Left renal cortex interstitium (tissue), 4 donors: ENCODE measurements around the gene EMC9. TPM values are rescaled to one million over a fixed set of nuclear protein-coding genes. Genes with fewer than 3 reads are reported as not detected.

Experiments used
- DNase-seq, 4 donors: peaks; one replicate each; pipeline ENCODE4 v3.0.0-alpha.2; 2013; ENCODE audit warnings: low read depth in 4 of 4, low spot score in 2 of 4, missing footprints in 1 of 4
- polyA plus RNA-seq, 4 donors: library from polyadenylated mRNA; unstranded; fragments of 120-200 nt; gene quantifications; one replicate each; pipeline ENCODE4 v1.2.1, GENCODE V29; 2013; ENCODE audit not compliant: insufficient read length in 4 of 4

The EMC9 gene
- polyA plus RNA-seq, 4 donors, result 12.3 to 29.3 (median 22.3) TPM

DNA sequence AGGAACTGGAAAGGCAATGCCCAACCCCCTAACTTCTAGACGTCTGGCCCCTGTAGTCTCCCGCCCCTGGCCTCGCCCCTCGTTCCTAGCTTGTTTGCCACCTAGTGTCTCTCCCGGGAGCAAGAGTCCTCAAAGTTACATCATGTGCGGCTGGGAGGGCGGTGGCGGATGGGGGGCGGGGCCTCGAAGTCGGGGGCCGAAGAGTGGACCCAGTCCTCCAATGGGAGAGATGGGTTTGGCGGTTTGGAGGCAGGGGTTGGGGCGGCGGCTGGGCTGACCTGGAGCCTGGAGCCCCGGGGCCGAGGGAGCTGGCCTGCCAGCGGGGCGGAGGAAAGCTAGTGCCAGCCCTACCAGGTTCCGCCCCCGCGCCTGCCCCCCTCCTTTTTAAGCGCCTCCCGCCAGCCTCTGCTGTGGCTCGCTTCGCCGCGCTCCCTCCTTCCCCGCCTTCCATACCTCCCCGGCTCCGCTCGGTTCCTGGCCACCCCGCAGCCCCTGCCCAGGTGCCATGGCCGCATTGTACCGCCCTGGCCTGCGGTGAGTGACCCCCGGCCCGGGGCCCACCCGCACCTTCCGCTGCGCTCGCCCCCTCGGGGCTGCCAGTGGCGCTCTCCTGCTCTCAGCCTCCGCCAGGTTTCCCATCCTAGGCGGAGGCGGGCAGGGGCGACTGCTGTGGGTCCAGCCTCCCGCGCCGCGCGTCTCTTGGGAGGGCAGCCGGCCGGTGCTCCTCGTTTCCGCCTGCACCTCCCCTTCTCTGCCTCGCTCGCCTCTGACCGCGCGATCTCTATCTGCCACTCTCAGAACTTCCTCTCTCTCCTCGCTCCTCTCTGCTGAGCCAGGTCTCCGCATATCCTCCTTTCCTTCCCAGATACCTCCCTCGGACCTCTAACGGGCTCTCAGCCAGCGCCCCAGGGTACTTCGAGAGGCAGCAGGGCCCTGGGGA, 47.2 kb downstream of the EMC9 start, which contains the start of gene PCK2:
PCK2 (plus strand) TSS at position 411 of the 940 bp plus-strand sequence; CDS start at position 506, 95 bp downstream.
- no peak for DNase-seq

GRCh38 chr14:24093207-24093900, 48.0 kb downstream of the EMC9 start:
- no peak for DNase-seq

- DNase-seq, result no peak
Measured at GRCh38 chr14:24092505-24093206, 48.7 kb downstream of the EMC9 start.

- no peak for DNase-seq
Measured at GRCh38 chr14:24092110-24092504, 49.3 kb downstream of the EMC9 start.

GRCh38 chr14:24089890-24090289, 51.5 kb downstream of the EMC9 start:
- no peak for DNase-seq

Other genes with a start within 250 kb of the EMC9 start
- 10 to 100 TPM; 47.4 to 60.4 (median 56.5) TPM for gene DHRS4, start 187.8 kb downstream of the EMC9 start, polyA plus RNA-seq
- gene DHRS4L2, start 152.7 kb downstream of the EMC9 start, polyA plus RNA-seq, result 10 to 100 TPM; 28.4 to 43.5 (median 36.9) TPM
- gene CARMIL3, start 89.6 kb downstream of the EMC9 start, polyA plus RNA-seq, result 1 to 10 TPM; 1.3 to 2.4 (median 1.7) TPM
- gene CPNE6, start 70.0 kb downstream of the EMC9 start, polyA plus RNA-seq, result under 1 TPM in 1 of 4 donors, not detected in 3; 0.11 TPM
- 10 to 100 TPM; 28.6 to 35.6 (median 30.8) TPM for gene PCK2, start 47.3 kb downstream of the EMC9 start, polyA plus RNA-seq
- 10 to 100 TPM; 77.2 to 88.6 (median 83.0) TPM for gene DCAF11, start 26.8 kb downstream of the EMC9 start, polyA plus RNA-seq
- gene NRL, start 26.6 kb downstream of the EMC9 start, polyA plus RNA-seq, result 1 to 10 TPM; 2.2 to 5.2 (median 3.0) TPM
- gene FITM1, start 10.9 kb downstream of the EMC9 start, polyA plus RNA-seq, result 1 to 10 TPM in 3 of 4 donors, under 1 TPM in 1; 0.48 to 2.2 (median 1.3) TPM
- gene PSME1, start 5.4 kb downstream of the EMC9 start, polyA plus RNA-seq, result 100 to 1,000 TPM; 185 to 235 (median 203) TPM
- gene PSME2, start 5.0 kb upstream of the EMC9 start, polyA plus RNA-seq, result 100 to 1,000 TPM; 150 to 177 (median 159) TPM
- 10 to 100 TPM; 43.6 to 60.2 (median 57.7) TPM for gene RNF31, start 5.9 kb upstream of the EMC9 start, polyA plus RNA-seq
- gene IRF9, start 19.7 kb upstream of the EMC9 start, polyA plus RNA-seq, result 10 to 100 TPM; 52.3 to 68.0 (median 59.7) TPM
- 10 to 100 TPM; 46.0 to 93.7 (median 68.0) TPM for gene REC8, start 30.5 kb upstream of the EMC9 start, polyA plus RNA-seq
- gene IPO4, start 47.2 kb upstream of the EMC9 start, polyA plus RNA-seq, result 10 to 100 TPM; 32.7 to 40.9 (median 37.0) TPM
- 10 to 100 TPM; 31.9 to 52.0 (median 43.9) TPM for gene TM9SF1, start 53.9 kb upstream of the EMC9 start, polyA plus RNA-seq
- gene TSSK4, start 64.1 kb upstream of the EMC9 start, polyA plus RNA-seq, result 10 to 100 TPM in 2 of 4 donors, 1 to 10 TPM in 2; 3.1 to 13.9 (median 7.2) TPM
- 10 to 100 TPM; 43.3 to 76.6 (median 53.2) TPM for gene CHMP4A, start 71.9 kb upstream of the EMC9 start, polyA plus RNA-seq
- 10 to 100 TPM; 10.2 to 18.0 (median 12.1) TPM for gene MDP1, start 74.5 kb upstream of the EMC9 start, polyA plus RNA-seq
- 100 to 1,000 TPM; 206 to 248 (median 222) TPM for gene NEDD8, start 90.8 kb upstream of the EMC9 start, polyA plus RNA-seq
- 100 to 1,000 TPM; 106 to 121 (median 117) TPM for gene GMPR2, start 91.3 kb upstream of the EMC9 start, polyA plus RNA-seq
- 10 to 100 TPM; 54.2 to 64.5 (median 57.8) TPM for gene TINF2, start 101.0 kb upstream of the EMC9 start, polyA plus RNA-seq
- 1 to 10 TPM in 3 of 4 donors, under 1 TPM in 1; 0.92 to 4.5 (median 2.5) TPM for gene TGM1, start 121.6 kb upstream of the EMC9 start, polyA plus RNA-seq
- gene RABGGTA, start 130.0 kb upstream of the EMC9 start, polyA plus RNA-seq, result 10 to 100 TPM; 18.0 to 31.1 (median 20.8) TPM
- 10 to 100 TPM; 41.0 to 52.5 (median 49.9) TPM for gene DHRS1, start 158.2 kb upstream of the EMC9 start, polyA plus RNA-seq
- gene NOP9, start 158.3 kb upstream of the EMC9 start, polyA plus RNA-seq, result 10 to 100 TPM; 24.1 to 29.0 (median 26.9) TPM
- gene CIDEB, start 166.4 kb upstream of the EMC9 start, polyA plus RNA-seq, result 10 to 100 TPM; 22.4 to 25.3 (median 23.9) TPM
- gene LTB4R2, start 168.5 kb upstream of the EMC9 start, polyA plus RNA-seq, result 1 to 10 TPM; 1.6 to 5.6 (median 2.9) TPM
- 1 to 10 TPM; 2.2 to 7.3 (median 5.0) TPM for gene LTB4R, start 169.9 kb upstream of the EMC9 start, polyA plus RNA-seq
- 10 to 100 TPM; 15.8 to 26.6 (median 21.4) TPM for gene ADCY4, start 193.5 kb upstream of the EMC9 start, polyA plus RNA-seq
- gene RIPK3, start 198.4 kb upstream of the EMC9 start, polyA plus RNA-seq, result 1 to 10 TPM; 2.6 to 4.4 (median 3.5) TPM
- gene NFATC4, start 226.6 kb upstream of the EMC9 start, polyA plus RNA-seq, result 10 to 100 TPM; 49.8 to 95.6 (median 72.3) TPM